Peyer's patch (tissue), 4 donors: Measurements from ENCODE around the gene ZBTB8OS.

Experiments
- POLR2A ChIP-seq, 2 donors: fragments of 450-650 bp; IDR thresholded peaks; one replicate each; pipeline ENCODE4 v1.5.1; 2017; ENCODE audit warnings: antibody characterized with exemption in 2 of 2, mild to moderate bottlenecking in 2 of 2, moderate library complexity in 2 of 2
- TF ChIP-seq, protein P1 (sequence below), 6 experiments: fragments of 450-650 bp in 4 of 6; fragments of 200-600 bp in 2 of 6; sonication (generic) in 1 of 6; IDR thresholded peaks; one replicate each; pipeline ENCODE4 v1.5.1; 2017 to 2019; ENCODE audit warnings: antibody characterized with exemption in 6 of 6, mild to moderate bottlenecking in 3 of 6, moderate library complexity in 1 of 6

DNA sequence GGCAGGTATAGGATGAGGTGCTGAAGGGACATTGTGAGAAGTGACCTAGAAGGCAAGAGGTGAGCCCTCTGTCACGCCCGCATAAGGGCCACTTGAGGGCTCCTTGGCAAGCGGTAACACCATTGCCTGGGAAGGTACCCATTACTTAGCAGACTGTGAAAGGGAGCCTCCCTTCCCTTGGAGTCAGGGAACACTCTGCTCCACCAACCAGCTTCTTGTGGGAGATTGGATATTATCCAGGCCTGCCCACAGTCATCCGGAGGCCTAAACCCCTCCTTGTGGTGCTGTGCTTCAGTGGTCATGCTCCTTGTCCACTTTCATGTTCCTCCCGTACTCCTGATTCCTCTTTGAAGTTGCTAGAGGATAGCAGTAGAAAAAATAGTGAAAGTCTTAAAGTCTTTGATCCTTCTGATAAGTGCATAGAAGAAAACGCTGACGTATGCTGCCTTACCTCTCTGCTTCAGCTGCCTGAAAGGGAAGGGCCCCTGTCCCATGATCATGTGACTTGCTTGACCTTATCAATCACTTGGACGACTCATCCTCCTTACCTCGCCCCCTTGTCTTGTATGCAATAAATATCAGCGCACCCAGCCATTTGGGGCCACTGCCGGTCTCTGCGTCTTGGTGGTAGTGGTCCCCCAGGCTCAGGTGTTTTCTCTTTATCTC lies 16.7 kb upstream of the ZBTB8OS start:
- TF ChIP-seq, protein P1, sequence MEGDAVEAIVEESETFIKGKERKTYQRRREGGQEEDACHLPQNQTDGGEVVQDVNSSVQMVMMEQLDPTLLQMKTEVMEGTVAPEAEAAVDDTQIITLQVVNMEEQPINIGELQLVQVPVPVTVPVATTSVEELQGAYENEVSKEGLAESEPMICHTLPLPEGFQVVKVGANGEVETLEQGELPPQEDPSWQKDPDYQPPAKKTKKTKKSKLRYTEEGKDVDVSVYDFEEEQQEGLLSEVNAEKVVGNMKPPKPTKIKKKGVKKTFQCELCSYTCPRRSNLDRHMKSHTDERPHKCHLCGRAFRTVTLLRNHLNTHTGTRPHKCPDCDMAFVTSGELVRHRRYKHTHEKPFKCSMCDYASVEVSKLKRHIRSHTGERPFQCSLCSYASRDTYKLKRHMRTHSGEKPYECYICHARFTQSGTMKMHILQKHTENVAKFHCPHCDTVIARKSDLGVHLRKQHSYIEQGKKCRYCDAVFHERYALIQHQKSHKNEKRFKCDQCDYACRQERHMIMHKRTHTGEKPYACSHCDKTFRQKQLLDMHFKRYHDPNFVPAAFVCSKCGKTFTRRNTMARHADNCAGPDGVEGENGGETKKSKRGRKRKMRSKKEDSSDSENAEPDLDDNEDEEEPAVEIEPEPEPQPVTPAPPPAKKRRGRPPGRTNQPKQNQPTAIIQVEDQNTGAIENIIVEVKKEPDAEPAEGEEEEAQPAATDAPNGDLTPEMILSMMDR (IDR thresholded peaks at IDR 0.05): no peak
- no peak for TF ChIP-seq POLR2A (IDR thresholded peaks at IDR 0.05)
